GM19025 (cell line): ENCODE data around the gene SUN1.
"Not testable (repeated sequence)": the region's sequence is repeated elsewhere in the genome, so short reads cannot be mapped to it uniquely, and the experiment has no call there.

ENCODE experiments used
- ATAC-seq: cut with Tn5 transposase; IDR thresholded peaks from one replicate; pipeline ENCODE4 v1.9.1; 2021; ENCODE audit warnings: mild to moderate bottlenecking, low read depth, moderate library complexity; ENCODE audit not compliant: unreplicated experiment

Gene SUN1

GRCh38 chr7:832167-832967 lies at the start of gene SUN1:
TSS of gene SUN1 (plus strand) at chr7:832476. CDS start at chr7:832525, 49 bp downstream.
- peak; percentile 40 for ATAC-seq

- ATAC-seq = no peak
Measured at GRCh38 chr7:782718-783449, 49.4 kb upstream of the SUN1 start.

GRCh38 chr7:783556-784490 lies 48.5 kb upstream of the SUN1 start:
- no peak for ATAC-seq

GRCh38 chr7:784971-785370 lies 47.3 kb upstream of the SUN1 start:
- ATAC-seq = no peak

GRCh38 chr7:785416-785815 lies 46.9 kb upstream of the SUN1 start:
- no peak for ATAC-seq

GRCh38 chr7:786472-787255 lies 45.6 kb upstream of the SUN1 start:
- no peak for ATAC-seq

- no peak for ATAC-seq
Measured at GRCh38 chr7:787332-788240, 44.7 kb upstream of the SUN1 start.

GRCh38 chr7:791519-791918 lies 40.8 kb upstream of the SUN1 start:
- ATAC-seq = no peak

- no peak for ATAC-seq
Measured at GRCh38 chr7:794207-794606, 38.1 kb upstream of the SUN1 start.

GRCh38 chr7:794671-795329 lies 37.5 kb upstream of the SUN1 start:
- ATAC-seq = no peak

GRCh38 chr7:796434-797169 lies 35.7 kb upstream of the SUN1 start:
- ATAC-seq = not testable (repeated sequence)

- ATAC-seq = no peak
Measured at GRCh38 chr7:798921-799470, 33.3 kb upstream of the SUN1 start.

- no peak for ATAC-seq
Measured at GRCh38 chr7:800692-801091, 31.6 kb upstream of the SUN1 start.

- not testable (repeated sequence) for ATAC-seq
Measured at GRCh38 chr7:801351-801750, 30.9 kb upstream of the SUN1 start.

GRCh38 chr7:801940-802381 lies 30.3 kb upstream of the SUN1 start:
- ATAC-seq = no peak

GRCh38 chr7:802500-803242 lies 29.6 kb upstream of the SUN1 start:
- ATAC-seq = no peak

- no peak for ATAC-seq
Measured at GRCh38 chr7:803243-803635, 29.0 kb upstream of the SUN1 start.
